ENCODE data around the gene MMEL1. TPM values are rescaled to one million over a fixed set of nuclear protein-coding genes. Genes with fewer than 3 reads are reported as not detected.

The MMEL1 gene
- total and polyA plus RNA-seq, 2 of the 13 experiments (the other 11 are each of a cell fraction or from before 2014, with no cell fraction given): 0.48 TPM; not detected in 1

GRCh38 chr1:2606881-2607621, 25.8 kb downstream of the MMEL1 start:
- no TSS peak for BruUV-seq (replicated peaks)
- in situ Hi-C loops (cut with HindIII; ENCODE audit: extremely low pct_ligation_motif_present, low pct_unique_long_range_greater_than_20kb) (no loop called here), intact Hi-C loops (cut with micrococcal nuclease; ENCODE audit: unreplicated experiment) (no loop called here)
- Histone ChIP-seq H3K79me2 (ENCODE audit: insufficient read depth, low read length) (no peaks in the 10 kb centered on the region), H3K9me3 (ENCODE audit: low read length) (no peaks in the 10 kb centered on the region), H2AFZ (ENCODE audit: low read length) (no peak overlapping the region), H3K4me3 (replicated peaks in 1 of 3; ENCODE audit: insufficient read depth in 1 of 3, low read depth in 2 of 3, low read length in 3 of 3) (no peak overlapping the region), H4K20me1 (ENCODE audit: insufficient read depth, low read length) (no peaks in the 10 kb centered on the region), H3K4me2 (ENCODE audit: low read depth, low read length) (no peak overlapping the region), H3K4me1 (ENCODE audit: insufficient read depth, low read length) (no peaks in the 10 kb centered on the region), H3K9ac (ENCODE audit: insufficient read depth, low read depth, low read length) (no peak overlapping the region), H3K27ac (ENCODE audit: extremely low read length, insufficient read depth, low read length) (no peak overlapping the region), H3K27me3 (ENCODE audit: control insufficient read depth in 1 of 2, insufficient read depth in 2 of 2, low read length in 2 of 2) (peaks cover 14 to 73% of the 10 kb centered on the region in 2 experiments; a peak in 4 of 5 replicates), H3K36me3 (replicated peaks in 1 of 2; ENCODE audit: control insufficient read depth in 1 of 2, insufficient read depth in 2 of 2, low read length in 2 of 2) (no peaks in the 10 kb centered on the region)
- WGBS (ENCODE audit: low lambda C conversion rate): 24% methylated on average over 24 of the region's 36 CpGs
- ChIA-PET CTCF (ENCODE audit: low intra/inter-chr PET ratio, low total read pairs) (no interaction called here), POLR2A (no interaction called here)
- no peak for ATAC-seq
- no peak for FAIRE-seq
- DNase-seq (ENCODE audit: low spot score): no peak
- no peak for TF ChIP-seq TOPORS (CRISPR knock-in tag; IDR thresholded peaks at IDR 0.05)
- TF ChIP-seq CTCF (CRISPR knock-in tag; IDR thresholded peaks at IDR 0.05): no peak
- no peak for TF ChIP-seq ZNF615 (CRISPR knock-in tag; IDR thresholded peaks at IDR 0.05; ENCODE audit: borderline replicate concordance)
- TF ChIP-seq ZBTB46 (CRISPR knock-in tag; IDR thresholded peaks at IDR 0.05; ENCODE audit: borderline replicate concordance): no peak
- no peak for TF ChIP-seq RFXAP (CRISPR knock-in tag; IDR thresholded peaks at IDR 0.05; ENCODE audit: borderline replicate concordance)
- TF ChIP-seq ZNF713 (CRISPR knock-in tag; IDR thresholded peaks at IDR 0.05): no peak
- no peak for TF ChIP-seq SOX13 (IDR thresholded peaks at IDR 0.05)
- TF ChIP-seq SOX13 (CRISPR knock-in tag; conservative IDR thresholded peaks at IDR 0.05 in 1 of 2, IDR thresholded peaks at IDR 0.05 in 1 of 2): no peak
- TF ChIP-seq PATZ1 (CRISPR knock-in tag; IDR thresholded peaks at IDR 0.05): no peak
- TF ChIP-seq ZBTB26 (CRISPR knock-in tag; IDR thresholded peaks at IDR 0.05; ENCODE audit: borderline replicate concordance): no peak
- TF ChIP-seq ZNF772 (CRISPR knock-in tag; IDR thresholded peaks at IDR 0.05): no peak
- TF ChIP-seq ZNF598 (CRISPR knock-in tag; IDR thresholded peaks at IDR 0.05; ENCODE audit: borderline replicate concordance): no peak
- TF ChIP-seq ZSCAN29 (CRISPR knock-in tag; conservative IDR thresholded peaks at IDR 0.05): no peak
- no peak for TF ChIP-seq POGZ (CRISPR knock-in tag; IDR thresholded peaks at IDR 0.05)
- no peak for TF ChIP-seq CEBPB (IDR thresholded peaks at IDR 0.05; ENCODE audit: borderline replicate concordance, low read depth, low read length)
- TF ChIP-seq ZC3H13 (CRISPR knock-in tag; IDR thresholded peaks at IDR 0.05): no peak

All from HepG2 (cell line).